ENCODE measurements around the gene BCL11B. TPM values are rescaled to one million over a fixed set of nuclear protein-coding genes. Genes with fewer than 3 reads are reported as not detected.

The BCL11B gene
- total RNA-seq, 1 donor from 2014 or later, result 0.85 TPM

GRCh38 chr14:99215277-99215676 is 56.7 kb downstream of the BCL11B start:
- H3K4me1 ChIP-seq, result peaks cover 9 to 15% of the 10 kb centered on the region in 2 donors
- intact Hi-C loops (cut with DNase I), result no loop called here
- H3K4me3 ChIP-seq, result peak overlapping the region; percentile 6 to 28
- TF ChIP-seq CTCF (IDR thresholded peaks at IDR 0.05), result no peak
- no peaks in the 10 kb centered on the region for H3K9me3 ChIP-seq
- no peaks in the 10 kb centered on the region for H3K36me3 ChIP-seq
- peak in 1 of 2 donors; percentile 70 for DNase-seq (ENCODE audit: low spot score in 2 of 2)
- no peak overlapping the region for H3K27ac ChIP-seq
- H3K27me3 ChIP-seq, result no peaks in the 10 kb centered on the region

- no peaks in the 10 kb centered on the region for H3K9me3 ChIP-seq
- peaks cover 9 to 15% of the 10 kb centered on the region in 2 donors for H3K4me1 ChIP-seq
- no peak overlapping the region for H3K27ac ChIP-seq
- no peaks in the 10 kb centered on the region for H3K27me3 ChIP-seq
- no peaks in the 10 kb centered on the region for H3K36me3 ChIP-seq
- intact Hi-C loops (cut with DNase I), result no loop called here
- TF ChIP-seq CTCF (IDR thresholded peaks at IDR 0.05), result no peak
- H3K4me3 ChIP-seq, result peak overlapping the region in 1 of 2 donors; percentile 6
- DNase-seq (ENCODE audit: low spot score in 2 of 2), result no peak
Observed at GRCh38 chr14:99214701-99215100, 57.3 kb downstream of the BCL11B start.

- Histone ChIP-seq H3K9me3 (no peaks in the 10 kb centered on the region), H3K27ac (no peak overlapping the region), H3K27me3 (no peaks in the 10 kb centered on the region), H3K4me1 (peaks cover 9 to 15% of the 10 kb centered on the region in 2 donors), H3K4me3 (no peak overlapping the region), H3K36me3 (no peaks in the 10 kb centered on the region)
- DNase-seq (ENCODE audit: low spot score in 2 of 2), result no peak
- intact Hi-C loops (cut with DNase I), result no loop called here
- no peak for TF ChIP-seq CTCF (IDR thresholded peaks at IDR 0.05)
Observed at GRCh38 chr14:99213527-99213971, 58.4 kb downstream of the BCL11B start.

- intact Hi-C loops (cut with DNase I), result no loop called here
- Histone ChIP-seq H3K4me1 (peaks cover 9 to 15% of the 10 kb centered on the region in 2 donors), H3K27me3 (no peaks in the 10 kb centered on the region), H3K9me3 (no peaks in the 10 kb centered on the region), H3K36me3 (no peaks in the 10 kb centered on the region), H3K4me3 (no peak overlapping the region), H3K27ac (no peak overlapping the region)
- no peak for TF ChIP-seq CTCF (IDR thresholded peaks at IDR 0.05)
- DNase-seq (ENCODE audit: low spot score in 2 of 2), result no peak
Observed at GRCh38 chr14:99213101-99213500, 58.9 kb downstream of the BCL11B start.

- no peak overlapping the region for H3K27ac ChIP-seq
- no peak for DNase-seq (ENCODE audit: low spot score in 2 of 2)
Observed at GRCh38 chr14:99212646-99213045, 59.4 kb downstream of the BCL11B start.

More at GRCh38 chr14:99212646-99213045, 59.4 kb downstream of the BCL11B start:
- no peak for TF ChIP-seq CTCF (IDR thresholded peaks at IDR 0.05)
- intact Hi-C loops (cut with DNase I), result no loop called here
- peaks cover 9 to 14% of the 10 kb centered on the region in 2 donors for H3K4me1 ChIP-seq
- no peak overlapping the region for H3K4me3 ChIP-seq
- no peaks in the 10 kb centered on the region for H3K27me3 ChIP-seq
- no peaks in the 10 kb centered on the region for H3K9me3 ChIP-seq
- no peaks in the 10 kb centered on the region for H3K36me3 ChIP-seq
